ENCODE data around the gene GNAT3. TPM values are rescaled to one million over a fixed set of nuclear protein-coding genes. Genes with fewer than 3 reads are reported as not detected.

The GNAT3 gene
- total RNA-seq, 1 donor from 2014 or later, result not detected

DNA sequence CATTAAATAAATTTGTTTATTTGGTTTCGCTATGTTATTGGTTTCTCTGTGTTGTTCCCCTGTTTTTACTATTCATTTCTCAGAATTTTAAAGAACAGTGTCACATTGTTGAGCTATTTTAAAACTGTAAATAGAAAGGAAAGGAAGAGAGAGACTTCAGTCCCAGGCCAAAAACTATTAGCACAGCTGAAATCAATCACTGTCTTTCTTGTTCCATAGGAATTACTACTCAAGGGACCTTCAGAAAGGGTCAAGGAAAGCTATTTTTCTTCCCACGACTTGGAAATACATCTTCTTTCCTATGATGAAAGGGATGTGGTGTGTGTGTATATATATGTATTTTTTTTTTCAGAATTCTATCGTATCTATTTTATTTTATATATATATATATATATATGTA is 29.0 kb upstream of the GNAT3 start:
- Histone ChIP-seq H3K4me1 (no peaks in the 10 kb centered on the region), H3K9me3 (no peaks in the 10 kb centered on the region), H3K27me3 (no peaks in the 10 kb centered on the region), H3K4me3 (no peak overlapping the region), H3K27ac (no peak overlapping the region), H3K36me3 (no peaks in the 10 kb centered on the region)
- DNase-seq (ENCODE audit: extremely low spot score in 2 of 2), result no peak
- TF ChIP-seq POLR2AphosphoS5 (IDR thresholded peaks at IDR 0.05; ENCODE audit: insufficient read depth in 1 of 2, low read depth in 1 of 2) (no peak), POLR2A (IDR thresholded peaks at IDR 0.05) (no peak)
- TF ChIP-seq, protein P1, sequence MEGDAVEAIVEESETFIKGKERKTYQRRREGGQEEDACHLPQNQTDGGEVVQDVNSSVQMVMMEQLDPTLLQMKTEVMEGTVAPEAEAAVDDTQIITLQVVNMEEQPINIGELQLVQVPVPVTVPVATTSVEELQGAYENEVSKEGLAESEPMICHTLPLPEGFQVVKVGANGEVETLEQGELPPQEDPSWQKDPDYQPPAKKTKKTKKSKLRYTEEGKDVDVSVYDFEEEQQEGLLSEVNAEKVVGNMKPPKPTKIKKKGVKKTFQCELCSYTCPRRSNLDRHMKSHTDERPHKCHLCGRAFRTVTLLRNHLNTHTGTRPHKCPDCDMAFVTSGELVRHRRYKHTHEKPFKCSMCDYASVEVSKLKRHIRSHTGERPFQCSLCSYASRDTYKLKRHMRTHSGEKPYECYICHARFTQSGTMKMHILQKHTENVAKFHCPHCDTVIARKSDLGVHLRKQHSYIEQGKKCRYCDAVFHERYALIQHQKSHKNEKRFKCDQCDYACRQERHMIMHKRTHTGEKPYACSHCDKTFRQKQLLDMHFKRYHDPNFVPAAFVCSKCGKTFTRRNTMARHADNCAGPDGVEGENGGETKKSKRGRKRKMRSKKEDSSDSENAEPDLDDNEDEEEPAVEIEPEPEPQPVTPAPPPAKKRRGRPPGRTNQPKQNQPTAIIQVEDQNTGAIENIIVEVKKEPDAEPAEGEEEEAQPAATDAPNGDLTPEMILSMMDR (IDR thresholded peaks at IDR 0.05), result no peak
- intact Hi-C loops (cut with DNase I), result no loop called here

DNA sequence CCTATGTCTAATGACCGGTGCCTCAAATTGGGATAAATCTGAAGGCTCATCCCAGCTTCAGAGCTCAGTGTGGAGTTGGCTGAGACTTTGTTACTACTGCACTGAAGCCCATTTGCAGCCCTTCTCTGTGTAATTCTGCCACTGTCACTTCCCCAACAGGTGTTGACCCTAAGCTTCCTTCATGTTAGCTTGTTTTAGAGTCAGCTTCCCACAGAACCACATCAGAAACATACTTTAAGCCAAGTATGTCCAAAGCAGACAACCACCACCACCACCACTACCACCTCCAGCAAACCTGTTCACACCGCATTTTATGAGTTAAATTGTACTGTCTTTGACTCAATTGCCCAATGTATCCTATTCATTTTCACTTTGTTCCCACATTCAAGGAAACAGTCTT is 25.2 kb upstream of the GNAT3 start:
- Histone ChIP-seq H3K36me3 (no peaks in the 10 kb centered on the region), H3K4me1 (no peaks in the 10 kb centered on the region), H3K9me3 (no peaks in the 10 kb centered on the region), H3K4me3 (no peak overlapping the region), H3K27ac (no peak overlapping the region), H3K27me3 (no peaks in the 10 kb centered on the region)
- no peak for DNase-seq (ENCODE audit: extremely low spot score in 2 of 2)
- TF ChIP-seq POLR2AphosphoS5 (IDR thresholded peaks at IDR 0.05; ENCODE audit: insufficient read depth in 1 of 2, low read depth in 1 of 2) (no peak), POLR2A (IDR thresholded peaks at IDR 0.05) (no peak)
- TF ChIP-seq, protein P1 (IDR thresholded peaks at IDR 0.05), result no peak
- intact Hi-C loops (cut with DNase I), result no loop called here

DNA sequence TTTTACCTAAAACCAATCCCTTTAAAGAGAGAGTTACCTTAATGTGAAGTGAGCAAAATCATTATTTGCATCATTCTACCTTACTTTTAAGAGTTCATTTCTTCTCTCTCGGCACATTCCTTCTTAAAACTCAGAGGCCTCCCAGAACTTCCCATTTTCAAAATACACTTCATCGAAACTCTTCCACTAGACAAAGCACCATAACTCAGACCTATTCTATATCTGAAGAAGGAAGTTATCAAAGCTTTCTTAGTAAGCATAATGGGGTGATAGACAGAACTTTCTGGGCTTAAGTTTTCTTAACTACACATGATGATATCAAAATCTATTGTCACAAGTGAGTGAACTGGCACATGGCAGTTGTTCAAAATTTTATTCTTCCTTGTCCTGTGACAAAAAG is 24.6 kb upstream of the GNAT3 start:
- intact Hi-C loops (cut with DNase I), result no loop called here
- Histone ChIP-seq H3K4me3 (no peak overlapping the region), H3K4me1 (no peaks in the 10 kb centered on the region), H3K9me3 (no peaks in the 10 kb centered on the region), H3K27ac (no peak overlapping the region), H3K36me3 (no peaks in the 10 kb centered on the region), H3K27me3 (no peaks in the 10 kb centered on the region)
- no peak for DNase-seq (ENCODE audit: extremely low spot score in 2 of 2)
- no peak for TF ChIP-seq POLR2AphosphoS5 (IDR thresholded peaks at IDR 0.05; ENCODE audit: insufficient read depth in 1 of 2, low read depth in 1 of 2)
- TF ChIP-seq, protein P1 (IDR thresholded peaks at IDR 0.05), result no peak
- TF ChIP-seq POLR2A (IDR thresholded peaks at IDR 0.05), result no peak

DNA sequence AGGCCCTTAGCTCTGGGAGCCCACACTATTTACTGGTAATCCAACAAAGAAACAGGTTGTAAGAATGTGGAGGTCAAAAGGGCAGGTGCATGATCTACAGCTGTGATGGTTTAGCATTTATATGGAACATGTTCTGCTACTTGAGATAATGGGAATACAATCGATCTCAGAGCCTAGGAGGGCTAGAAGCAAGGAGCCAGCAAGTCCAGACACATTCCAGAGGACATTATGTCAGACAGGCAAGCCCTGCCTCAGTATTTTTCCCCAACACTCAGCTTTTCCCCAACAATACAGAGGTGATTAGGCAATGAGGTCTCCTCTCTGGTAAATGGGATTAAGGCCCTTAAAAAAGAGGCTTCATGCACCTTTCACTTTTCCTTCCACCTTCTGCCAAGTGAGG is 21.4 kb upstream of the GNAT3 start:
- Histone ChIP-seq H3K4me3 (no peak overlapping the region), H3K36me3 (no peaks in the 10 kb centered on the region), H3K4me1 (no peaks in the 10 kb centered on the region), H3K27me3 (no peaks in the 10 kb centered on the region), H3K27ac (no peak overlapping the region), H3K9me3 (no peaks in the 10 kb centered on the region)
- TF ChIP-seq POLR2A (IDR thresholded peaks at IDR 0.05) (no peak), POLR2AphosphoS5 (IDR thresholded peaks at IDR 0.05; ENCODE audit: insufficient read depth in 1 of 2, low read depth in 1 of 2) (no peak)
- TF ChIP-seq, protein P1 (IDR thresholded peaks at IDR 0.05), result no peak
- DNase-seq (ENCODE audit: extremely low spot score in 2 of 2), result no peak
- intact Hi-C loops (cut with DNase I), result no loop called here

DNA sequence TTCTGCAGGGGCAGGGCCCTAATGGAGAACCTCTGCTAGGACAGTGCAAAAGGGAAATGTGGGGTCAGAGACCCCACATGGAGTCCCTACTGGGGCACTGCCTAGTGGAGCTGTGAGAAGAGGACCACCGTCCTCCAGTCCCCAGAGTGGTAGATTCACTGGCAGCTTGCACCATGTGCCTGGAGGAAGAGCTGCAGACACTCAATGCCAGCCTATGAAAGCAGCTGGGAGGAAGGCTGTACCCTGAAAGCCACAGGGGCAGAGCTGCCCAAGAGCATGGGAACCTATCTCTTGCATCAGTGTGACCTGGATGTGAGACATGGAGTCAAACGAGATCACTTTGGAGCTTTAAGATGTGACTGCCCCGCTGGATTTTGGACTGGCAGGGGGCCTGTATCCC is 20.3 kb upstream of the GNAT3 start:
- Histone ChIP-seq H3K36me3 (no peaks in the 10 kb centered on the region), H3K4me3 (no peak overlapping the region), H3K4me1 (no peaks in the 10 kb centered on the region), H3K27ac (no peak overlapping the region), H3K9me3 (no peaks in the 10 kb centered on the region), H3K27me3 (no peaks in the 10 kb centered on the region)
- intact Hi-C loops (cut with DNase I), result no loop called here
- DNase-seq (ENCODE audit: extremely low spot score in 2 of 2), result no peak
- TF ChIP-seq, protein P1 (IDR thresholded peaks at IDR 0.05), result no peak
- TF ChIP-seq POLR2AphosphoS5 (IDR thresholded peaks at IDR 0.05; ENCODE audit: insufficient read depth in 1 of 2, low read depth in 1 of 2) (no peak), POLR2A (IDR thresholded peaks at IDR 0.05) (no peak)

Data from vagina (tissue), 2 donors.